Activated CD8-positive, alpha-beta memory T cell treated with anti-CD3 and anti-CD28 coated beads, Interleukin-2, amount 10 ng/mL, durations not matched to agents 7 days and 5 days (primary cell): ENCODE results near the gene MEIS1. TPM values are rescaled to one million over a fixed set of nuclear protein-coding genes. Genes with fewer than 3 reads are reported as not detected.

Source experiments
- ATAC-seq: fragments of 150-1000 bp; cut with Tn5 transposase; one replicate; pipeline ENCODE4 v1.10.0; 2021; ENCODE audit warnings: moderate library complexity
- CTCF ChIA-PET: fragments of 350-600 bp; sonication (Branson Sonifier 250); formaldehyde crosslinking; loops from one replicate; lab custom pipeline; 2021; ENCODE audit warnings: antibody characterized with exemption; lab: Charles Lee
- DNase-seq: peaks from one replicate; pipeline ENCODE4 v3.0.0-alpha.2; 2020
- H3K27ac Mint-ChIP-seq: one replicate; pipeline ENCODE4 v1.8.0; 2021; ENCODE audit warnings: mild to moderate bottlenecking, mixed read lengths
- H3K27me3 Mint-ChIP-seq: one replicate; pipeline ENCODE4 v1.8.0; 2021; ENCODE audit warnings: mixed read lengths
- H3K36me3 Mint-ChIP-seq: one replicate; pipeline ENCODE4 v1.8.0; 2021; ENCODE audit warnings: mild to moderate bottlenecking, mixed read lengths
- H3K4me1 Mint-ChIP-seq: one replicate; pipeline ENCODE4 v1.8.0; 2021; ENCODE audit warnings: mixed read lengths
- H3K4me3 Mint-ChIP-seq: one replicate; pipeline ENCODE4 v1.8.0; 2021; ENCODE audit warnings: mild to moderate bottlenecking, moderate library complexity, mixed read lengths
- H3K9me3 Mint-ChIP-seq: one replicate; pipeline ENCODE4 v1.8.0; 2022; ENCODE audit warnings: low read depth, mixed read lengths
- total RNA-seq, 2 experiments: library from RNA; stranded (reverse); gene quantifications; one replicate each; pipeline ENCODE4 v1.2.3, GENCODE V29; 2021

The MEIS1 gene
- total RNA-seq, 2 experiments from 2014 or later, result not detected

GRCh38 chr2:66461001-66461663 lies 26.2 kb downstream of the MEIS1 start:
- CTCF ChIA-PET, result no interaction called here
- no peaks in the 10 kb centered on the region for H3K27me3 Mint-ChIP-seq
- H3K4me1 Mint-ChIP-seq, result no peaks in the 10 kb centered on the region
- no peaks in the 10 kb centered on the region for H3K36me3 Mint-ChIP-seq
- H3K27ac Mint-ChIP-seq, result no peak overlapping the region
- DNase-seq, result no peak
- ATAC-seq, result no peak
- H3K9me3 Mint-ChIP-seq, result no peaks in the 10 kb centered on the region
- no peak overlapping the region for H3K4me3 Mint-ChIP-seq

GRCh38 chr2:66461664-66462500 lies 27.0 kb downstream of the MEIS1 start:
- no peaks in the 10 kb centered on the region for H3K4me1 Mint-ChIP-seq
- ATAC-seq (no peak), DNase-seq (no peak)
- CTCF ChIA-PET, result no interaction called here
- H3K4me3 Mint-ChIP-seq, result no peak overlapping the region
- no peaks in the 10 kb centered on the region for H3K36me3 Mint-ChIP-seq
- H3K27me3 Mint-ChIP-seq, result no peaks in the 10 kb centered on the region
- no peaks in the 10 kb centered on the region for H3K9me3 Mint-ChIP-seq
- no peak overlapping the region for H3K27ac Mint-ChIP-seq

GRCh38 chr2:66462501-66462825 lies 27.5 kb downstream of the MEIS1 start:
- no peak overlapping the region for H3K27ac Mint-ChIP-seq
- CTCF ChIA-PET, result no interaction called here
- no peaks in the 10 kb centered on the region for H3K9me3 Mint-ChIP-seq
- ATAC-seq, result no peak
- no peaks in the 10 kb centered on the region for H3K36me3 Mint-ChIP-seq
- no peak for DNase-seq
- H3K27me3 Mint-ChIP-seq, result no peaks in the 10 kb centered on the region
- H3K4me1 Mint-ChIP-seq, result no peaks in the 10 kb centered on the region
- no peak overlapping the region for H3K4me3 Mint-ChIP-seq

GRCh38 chr2:66463206-66463755 lies 28.4 kb downstream of the MEIS1 start:
- DNase-seq (no peak), ATAC-seq (no peak)
- Mint-ChIP-seq H3K36me3 (no peaks in the 10 kb centered on the region), H3K4me3 (no peak overlapping the region), H3K27me3 (no peaks in the 10 kb centered on the region), H3K4me1 (no peaks in the 10 kb centered on the region), H3K9me3 (no peaks in the 10 kb centered on the region), H3K27ac (no peak overlapping the region)
- CTCF ChIA-PET, result interaction anchor here (1.3 kb wide), 1 partner anchor 12 kb away, joined by 4 read pairs; no protein-coding TSS in a partner anchor

DNA sequence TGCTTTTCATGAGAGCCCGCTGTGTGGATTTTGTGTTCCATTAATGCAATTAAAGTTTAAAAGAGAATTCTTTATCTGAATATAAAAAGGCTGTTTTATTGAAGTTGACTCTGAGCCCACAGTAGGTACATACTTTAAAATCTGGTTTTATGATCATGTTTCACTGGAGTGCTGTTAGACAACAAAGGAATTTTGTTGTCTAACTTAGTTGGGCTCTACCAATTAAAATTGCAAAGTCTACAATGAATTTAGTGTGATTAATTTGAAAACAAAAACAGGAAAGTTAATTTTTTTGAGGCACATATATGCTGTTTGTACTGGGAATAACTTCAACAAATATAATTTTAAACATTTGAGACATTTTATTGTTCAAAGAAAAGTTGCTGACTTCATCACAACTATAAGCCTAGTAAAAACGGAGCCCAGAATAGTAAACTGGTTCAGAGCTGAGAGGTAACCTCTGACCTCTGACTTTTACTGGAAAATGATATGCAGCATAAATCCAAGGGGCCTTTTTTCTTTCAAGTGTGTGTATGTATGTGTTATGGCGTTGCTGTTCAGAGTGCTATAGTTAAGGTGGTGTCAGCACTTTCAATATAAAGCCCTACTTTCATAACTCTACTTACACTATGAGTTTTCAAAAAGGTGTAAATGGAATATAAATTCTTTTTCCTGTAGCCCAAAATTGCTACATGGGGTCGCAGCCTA lies 30.2 kb downstream of the MEIS1 start:
- Mint-ChIP-seq H3K4me1 (no peaks in the 10 kb centered on the region), H3K27ac (no peak overlapping the region), H3K36me3 (no peaks in the 10 kb centered on the region), H3K27me3 (no peaks in the 10 kb centered on the region), H3K9me3 (no peaks in the 10 kb centered on the region), H3K4me3 (no peak overlapping the region)
- DNase-seq (no peak), ATAC-seq (no peak)
- CTCF ChIA-PET, result no interaction called here

DNA sequence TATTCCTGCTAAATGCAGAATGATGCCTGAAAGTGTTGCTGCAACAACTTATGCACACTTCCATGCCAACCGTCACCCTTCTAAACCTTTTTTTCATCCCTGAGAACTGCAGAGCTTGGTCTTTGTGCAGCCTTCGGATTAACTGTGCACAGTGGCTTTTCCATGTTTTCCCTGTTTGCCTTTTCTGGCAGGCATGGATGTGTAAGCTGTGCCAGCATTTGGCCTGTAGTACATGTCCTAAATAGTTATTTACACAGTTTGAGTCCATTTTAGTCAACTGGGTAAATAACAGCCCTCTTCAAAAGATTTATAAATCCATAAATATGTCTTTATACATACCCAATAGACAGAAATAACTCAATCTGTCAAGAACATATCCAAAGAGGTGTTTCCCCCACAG lies 31.5 kb downstream of the MEIS1 start:
- H3K4me3 Mint-ChIP-seq, result no peak overlapping the region
- no peaks in the 10 kb centered on the region for H3K27me3 Mint-ChIP-seq
- CTCF ChIA-PET, result no interaction called here
- H3K36me3 Mint-ChIP-seq, result no peaks in the 10 kb centered on the region
- no peaks in the 10 kb centered on the region for H3K9me3 Mint-ChIP-seq
- no peak for ATAC-seq
- H3K27ac Mint-ChIP-seq, result no peak overlapping the region
- DNase-seq, result no peak
- H3K4me1 Mint-ChIP-seq, result no peaks in the 10 kb centered on the region

DNA sequence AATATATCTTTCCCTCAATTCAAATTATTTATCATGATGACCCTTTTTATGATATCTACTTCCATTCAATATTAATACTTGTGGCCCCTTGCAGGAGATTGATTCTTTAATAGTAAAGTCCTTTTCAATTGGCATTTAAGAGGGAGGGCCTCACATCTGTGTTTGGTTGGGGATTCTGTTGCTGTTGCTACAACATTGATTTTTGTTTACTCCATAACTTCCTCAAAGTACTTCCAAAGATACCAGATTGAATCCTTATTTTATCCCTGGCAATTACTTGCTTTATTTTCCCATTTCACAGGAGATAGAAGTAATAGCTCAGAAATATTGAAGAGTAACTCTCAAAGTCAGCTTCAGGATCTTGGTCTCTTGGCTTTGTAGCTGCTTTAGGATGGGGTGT lies 32.8 kb downstream of the MEIS1 start:
- H3K4me1 Mint-ChIP-seq, result no peaks in the 10 kb centered on the region
- H3K9me3 Mint-ChIP-seq, result no peaks in the 10 kb centered on the region
- no peaks in the 10 kb centered on the region for H3K27me3 Mint-ChIP-seq
- ATAC-seq (no peak), DNase-seq (no peak)
- no peak overlapping the region for H3K27ac Mint-ChIP-seq
- H3K36me3 Mint-ChIP-seq, result no peaks in the 10 kb centered on the region
- no peak overlapping the region for H3K4me3 Mint-ChIP-seq
- CTCF ChIA-PET, result no interaction called here

DNA sequence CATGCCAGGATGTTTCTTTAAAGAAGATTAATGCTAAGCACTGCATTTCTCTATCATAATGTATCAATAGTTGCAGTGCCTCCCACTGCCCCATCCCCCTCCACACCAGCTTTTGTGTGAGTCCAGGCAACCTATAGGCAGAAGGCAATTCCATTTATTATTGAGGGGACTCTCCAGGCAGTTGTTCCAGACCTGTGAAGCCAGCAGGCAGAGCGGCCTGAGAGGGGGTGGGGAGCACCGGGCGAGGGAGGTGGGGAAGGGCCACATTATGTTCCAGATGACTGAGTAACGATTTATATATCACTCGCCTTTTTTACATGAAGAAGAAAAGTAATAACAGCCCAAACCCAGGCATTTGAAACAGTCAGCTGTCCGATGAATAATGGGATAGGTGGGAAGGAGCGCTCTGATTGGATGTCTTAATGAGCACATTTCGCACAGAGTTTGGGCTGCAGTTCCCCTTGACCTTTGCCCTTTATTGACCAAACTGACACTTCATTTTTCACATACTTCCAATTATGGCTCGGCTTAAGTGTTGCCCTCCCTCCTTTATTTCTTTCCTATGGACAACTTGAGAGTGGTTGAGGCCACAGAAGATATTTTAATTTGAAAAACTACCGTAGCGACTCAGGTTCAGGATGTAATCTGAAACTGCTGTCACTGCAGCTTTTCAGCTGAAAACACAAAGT lies 34.4 kb downstream of the MEIS1 start:
- ATAC-seq, result no peak
- no peak overlapping the region for H3K27ac Mint-ChIP-seq
- DNase-seq, result no peak
- no peaks in the 10 kb centered on the region for H3K36me3 Mint-ChIP-seq
- H3K4me1 Mint-ChIP-seq, result no peaks in the 10 kb centered on the region
- no peak overlapping the region for H3K4me3 Mint-ChIP-seq
- CTCF ChIA-PET, result no interaction called here
- no peaks in the 10 kb centered on the region for H3K27me3 Mint-ChIP-seq
- H3K9me3 Mint-ChIP-seq, result no peaks in the 10 kb centered on the region

- Mint-ChIP-seq H3K4me3 (no peak overlapping the region), H3K36me3 (no peaks in the 10 kb centered on the region), H3K9me3 (no peaks in the 10 kb centered on the region), H3K4me1 (no peaks in the 10 kb centered on the region), H3K27me3 (no peaks in the 10 kb centered on the region), H3K27ac (no peak overlapping the region)
- ATAC-seq (no peak), DNase-seq (no peak)
- CTCF ChIA-PET, result no interaction called here
These were observed 35.3 kb downstream of the MEIS1 start for GRCh38 chr2:66470199-66470598.

DNA sequence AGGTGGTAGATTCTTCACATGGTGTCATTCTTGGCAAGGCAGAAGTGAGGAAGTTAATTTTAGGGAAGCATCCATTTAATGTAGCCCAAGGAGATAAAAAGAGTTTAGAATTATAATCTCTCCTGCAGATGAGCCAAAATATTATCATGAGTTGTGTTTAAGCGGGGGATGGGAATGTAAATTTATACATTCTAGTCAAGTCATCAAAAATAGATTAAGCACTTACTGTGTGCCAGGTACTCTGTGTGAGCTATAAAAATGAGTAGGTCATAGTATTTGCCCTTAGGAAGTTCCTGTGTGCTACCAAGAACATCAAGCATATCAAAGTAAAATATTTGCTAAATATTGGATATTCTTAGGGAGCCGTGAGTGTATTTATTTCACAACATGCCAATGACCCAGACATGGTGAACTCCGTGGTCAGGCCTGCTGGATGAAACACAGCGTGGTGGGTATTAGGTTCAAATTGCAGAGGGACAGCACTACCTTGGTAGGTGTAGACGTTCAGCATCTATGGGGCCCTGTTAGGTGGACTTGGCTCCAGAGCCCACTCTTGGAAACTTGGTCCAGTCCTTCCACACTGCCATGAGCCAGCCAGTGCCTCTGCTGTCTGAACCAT lies 37.4 kb downstream of the MEIS1 start:
- Mint-ChIP-seq H3K4me3 (no peak overlapping the region), H3K27me3 (no peaks in the 10 kb centered on the region), H3K4me1 (no peaks in the 10 kb centered on the region), H3K9me3 (no peaks in the 10 kb centered on the region), H3K36me3 (no peaks in the 10 kb centered on the region), H3K27ac (no peak overlapping the region)
- CTCF ChIA-PET, result no interaction called here
- DNase-seq (no peak), ATAC-seq (no peak)

DNA sequence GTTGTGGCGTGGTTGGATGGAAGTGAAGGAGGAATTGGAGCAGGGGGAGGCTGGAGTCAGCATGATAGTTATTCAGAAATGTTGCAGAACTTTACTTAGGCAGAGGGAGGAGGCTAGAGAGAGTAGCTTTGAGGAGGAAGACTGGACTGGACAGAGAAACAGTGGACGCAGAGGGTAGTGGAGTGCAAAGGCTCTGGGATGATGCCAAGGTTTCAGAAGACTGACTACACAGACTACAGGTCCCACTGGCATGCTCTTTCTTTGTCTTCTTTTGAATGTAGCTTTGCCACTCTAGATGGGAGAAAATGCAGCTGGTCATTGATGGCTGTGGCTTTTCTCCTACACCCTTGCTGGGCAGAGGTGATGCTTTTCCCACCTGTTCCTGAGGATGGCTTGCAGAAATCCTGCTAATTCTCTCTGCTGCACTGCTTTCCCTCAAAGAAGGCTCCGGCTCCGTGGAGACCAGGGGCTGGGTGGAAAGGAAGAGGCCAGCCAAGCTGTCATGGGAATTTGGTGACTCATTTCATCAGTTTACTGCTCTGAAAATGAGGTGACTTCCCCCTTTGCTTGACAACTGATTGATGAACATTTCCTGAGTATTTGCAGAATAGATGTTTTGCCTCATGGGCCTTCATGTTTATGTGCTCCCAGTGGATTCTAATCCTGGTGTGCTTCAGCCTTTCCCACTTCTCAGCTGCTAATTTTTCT lies 42.4 kb downstream of the MEIS1 start:
- CTCF ChIA-PET, result no interaction called here
- no peak for ATAC-seq
- no peak overlapping the region for H3K27ac Mint-ChIP-seq

DNA sequence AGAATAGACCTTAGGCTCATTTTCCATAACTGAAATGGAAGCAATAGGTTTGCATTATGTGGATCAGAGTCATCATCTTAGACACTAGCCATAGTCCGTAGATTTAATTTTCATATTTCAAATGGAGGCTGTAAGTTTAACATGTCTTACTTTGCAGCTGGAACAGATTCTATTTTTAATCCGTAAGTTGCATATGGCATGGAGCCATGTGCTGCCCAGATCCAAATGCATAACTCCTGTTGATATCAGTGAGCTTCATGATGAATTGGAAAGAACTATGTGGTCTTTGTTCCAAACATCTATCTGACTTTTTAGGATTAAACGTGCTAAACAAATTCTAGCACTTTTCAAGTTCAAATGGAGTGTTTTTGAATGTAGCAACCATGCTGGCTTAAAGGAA lies 43.4 kb downstream of the MEIS1 start:
- Mint-ChIP-seq H3K4me3 (no peak overlapping the region), H3K27me3 (no peaks in the 10 kb centered on the region), H3K36me3 (no peaks in the 10 kb centered on the region), H3K27ac (no peak overlapping the region), H3K9me3 (no peaks in the 10 kb centered on the region), H3K4me1 (no peaks in the 10 kb centered on the region)
- ATAC-seq (no peak), DNase-seq (no peak)
- CTCF ChIA-PET, result no interaction called here

More for the DNA sequence above, 42.4 kb downstream of the MEIS1 start:
- no peak overlapping the region for H3K4me3 Mint-ChIP-seq
- H3K36me3 Mint-ChIP-seq, result no peaks in the 10 kb centered on the region
- no peaks in the 10 kb centered on the region for H3K9me3 Mint-ChIP-seq
- no peaks in the 10 kb centered on the region for H3K27me3 Mint-ChIP-seq
- no peak for DNase-seq
- no peaks in the 10 kb centered on the region for H3K4me1 Mint-ChIP-seq
